Spleen (tissue), 7 donors: ENCODE results near the gene MSI2.

Source experiments
- CTCF ChIP-seq, 11 experiments: fragments of 200-600 bp in 7 of 11; fragments of 450-650 bp in 4 of 11; sonication (generic) in 4 of 11; IDR thresholded peaks in 8 of 11; conservative IDR thresholded peaks in 3 of 11; 1 replicate in 7 of 11; 2 replicates in 4 of 11; pipeline versions ENCODE4 v1.4.0 to v1.8.0; 2016 to 2021; ENCODE audit warnings: antibody characterized with exemption in 11 of 11, inconsistent platforms in 4 of 11, mild to moderate bottlenecking in 1 of 11
- POLR2A ChIP-seq, 3 donors: fragments of 450-650 bp; IDR thresholded peaks; one replicate each; pipeline ENCODE4 v1.5.1; 2017; ENCODE audit warnings: antibody characterized with exemption in 3 of 3, mild to moderate bottlenecking in 1 of 3
- POLR2AphosphoS5 ChIP-seq, 3 donors: sonication (generic); formaldehyde crosslinking; IDR thresholded peaks; one replicate each; pipeline ENCODE4 v1.5.1; 2017; ENCODE audit warnings: antibody characterized with exemption in 3 of 3
- donor health status: DM: no; HTN: no; CAD: no; lungs with moderate emphysema.
- donor health status: DM: no; HTN: no; CAD: no.
- donor health status: DM: no; HTN: no; CAD: no.

DNA sequence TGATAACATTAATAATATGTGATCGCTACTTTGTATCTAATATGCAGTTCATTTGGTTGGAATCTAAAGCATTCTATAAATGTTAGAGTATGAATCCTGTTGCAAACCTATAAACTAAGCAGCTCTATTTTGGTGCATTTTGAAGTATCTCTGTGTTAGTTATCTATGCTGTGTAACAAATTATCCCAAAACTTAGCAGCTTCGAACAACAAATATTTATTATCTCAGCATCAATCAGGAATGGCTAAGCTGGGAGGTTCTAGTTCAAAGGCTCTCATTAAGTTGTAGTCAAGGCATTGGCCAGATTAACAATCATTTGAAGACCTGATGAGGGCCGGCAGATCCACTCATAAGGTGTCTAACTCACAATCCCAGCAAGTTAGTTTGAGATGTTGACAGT lies 10.1 kb upstream of the MSI2 start:
- TF ChIP-seq POLR2A (IDR thresholded peaks at IDR 0.05), result no peak
- no peak for TF ChIP-seq CTCF (IDR thresholded peaks at IDR 0.05 in 8 of 11, conservative IDR thresholded peaks at IDR 0.05 in 3 of 11)
- no peak for TF ChIP-seq POLR2AphosphoS5 (IDR thresholded peaks at IDR 0.05)
